Type B pancreatic cell (in vitro differentiated cells): ENCODE measurements around the gene PPP1R26. TPM values are rescaled to one million over a fixed set of nuclear protein-coding genes. Genes with fewer than 3 reads are reported as not detected.

ENCODE experiments used
- DNase-seq: peaks from one replicate; pipeline ENCODE4 v3.0.0; 2021; ENCODE audit warnings: mixed read lengths; ENCODE audit not compliant: unreplicated experiment; ENCODE audit errors: extremely low spot score
- H3K27ac Mint-ChIP-seq: 2 replicates; pipeline ENCODE4 v1.8.0; 2021; ENCODE audit warnings: mild to moderate bottlenecking, mixed read lengths
- H3K27me3 Mint-ChIP-seq: 2 replicates; pipeline ENCODE4 v1.8.0; 2021; ENCODE audit warnings: mixed read lengths
- H3K36me3 Mint-ChIP-seq: 2 replicates; pipeline ENCODE4 v1.8.0; 2021; ENCODE audit warnings: mixed read lengths
- H3K4me1 Mint-ChIP-seq: one replicate; pipeline ENCODE4 v1.8.0; 2021; ENCODE audit warnings: mixed read lengths; ENCODE audit not compliant: unreplicated experiment
- H3K4me3 Mint-ChIP-seq: 2 replicates; pipeline ENCODE4 v1.8.0; 2021; ENCODE audit warnings: mild to moderate bottlenecking, mixed read lengths
- H3K9me3 Mint-ChIP-seq: 2 replicates; pipeline ENCODE4 v1.8.0; 2021; ENCODE audit warnings: mixed read lengths
- CTCF ChIP-seq: fragments of 200-600 bp; sonication (generic); conservative IDR thresholded peaks from 2 replicates; pipeline ENCODE4 v1.5.0; 2021; ENCODE audit warnings: antibody characterized with exemption, mild to moderate bottlenecking
- total RNA-seq: library from RNA; stranded (reverse); gene quantifications from 2 replicates; pipeline ENCODE4 v1.2.1, GENCODE V29; 2021; ENCODE audit warnings: low replicate concordance

Gene PPP1R26
- total RNA-seq, 1 donor from 2014 or later = 24.2 TPM

- Mint-ChIP-seq H3K9me3 (no peaks in the 10 kb centered on the region), H3K36me3 (no peaks in the 10 kb centered on the region), H3K4me3 (no peak overlapping the region), H3K27ac (no peak overlapping the region), H3K27me3 (peaks cover 42% of the 10 kb centered on the region), H3K4me1 (no peaks in the 10 kb centered on the region)
- DNase-seq = no peak
- TF ChIP-seq CTCF = no peak
Observed at GRCh38 chr9:135536216-135536615, 56.6 kb downstream of the PPP1R26 start.

Other genes with a start within 250 kb of the PPP1R26 start
- 50.0 and 55.2 TPM in 2 replicates for gene MRPS2, start 20.9 kb downstream of the PPP1R26 start, total RNA-seq
- gene LCN1, start 41.7 kb downstream of the PPP1R26 start, total RNA-seq = not detected in 2 replicates
- not detected in 2 replicates for gene OBP2A, start 66.3 kb downstream of the PPP1R26 start, total RNA-seq
- not detected in 2 replicates for gene PAEP, start 82.0 kb downstream of the PPP1R26 start, total RNA-seq
- not detected in 2 replicates for gene GLT6D1, start 159.8 kb downstream of the PPP1R26 start, total RNA-seq
- gene LCN9, start 183.5 kb downstream of the PPP1R26 start, total RNA-seq = 1.1 and 2.0 TPM in 2 replicates
- gene SOHLH1, start 219.7 kb downstream of the PPP1R26 start, total RNA-seq = not detected in 2 replicates
- 0.10 TPM in 1 of 2 replicates, not detected in the other for gene KCNT1, start 222.4 kb downstream of the PPP1R26 start, total RNA-seq